HuH-7.5 (cell line): Measurements from ENCODE around the gene CBR1.

ENCODE experiments used
- DNase-seq: peaks from one replicate; pipeline ENCODE4 v3.0.0; 2011; ENCODE audit warnings: low spot score

Gene CBR1

GRCh38 chr21:36117286-36117741 lies 47.5 kb downstream of the CBR1 start:
- no peak for DNase-seq

GRCh38 chr21:36120304-36120888 lies 50.6 kb downstream of the CBR1 start:
- DNase-seq: no peak
